HG03060 (cell line): ENCODE measurements around the gene PACSIN2.
"Not testable (repeated sequence)": the region's sequence is repeated elsewhere in the genome, so short reads cannot be mapped to it uniquely, and the experiment has no call there.

Experiments used
- ATAC-seq: cut with Tn5 transposase; IDR thresholded peaks from one replicate; pipeline ENCODE4 v1.9.1; 2021; ENCODE audit warnings: low read depth, moderate number of reproducible peaks; ENCODE audit not compliant: unreplicated experiment

PACSIN2 gene

GRCh38 chr22:42949159-42949558 lies 65.8 kb downstream of the PACSIN2 start:
- no peak for ATAC-seq

GRCh38 chr22:42948294-42948693 lies 66.7 kb downstream of the PACSIN2 start:
- no peak for ATAC-seq

- ATAC-seq = no peak
Measured at GRCh38 chr22:42947211-42947990, 67.5 kb downstream of the PACSIN2 start.

GRCh38 chr22:42946546-42947198 lies 68.3 kb downstream of the PACSIN2 start:
- no peak for ATAC-seq

GRCh38 chr22:42945736-42946135 lies 69.2 kb downstream of the PACSIN2 start:
- ATAC-seq = no peak

DNA sequence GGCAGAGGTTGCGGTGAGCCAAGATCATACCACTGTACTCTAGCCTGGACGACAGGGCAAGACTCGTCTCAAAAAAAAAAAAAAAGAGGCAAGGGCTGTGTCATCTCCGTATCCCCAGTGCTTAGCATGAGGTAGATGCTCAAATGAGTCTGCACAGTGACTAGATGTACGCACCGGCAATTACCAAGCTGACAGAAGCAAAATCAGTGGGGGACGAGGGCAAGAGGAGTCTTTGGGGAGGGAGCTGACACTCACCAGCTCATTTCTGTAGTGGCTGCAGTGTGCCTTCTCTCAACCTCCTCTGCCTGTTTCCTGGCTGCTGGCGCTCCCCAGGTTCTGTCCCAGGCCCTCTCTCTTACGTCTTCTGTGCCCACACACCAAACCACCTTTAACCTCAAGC lies 69.9 kb downstream of the PACSIN2 start:
- ATAC-seq = no peak

DNA sequence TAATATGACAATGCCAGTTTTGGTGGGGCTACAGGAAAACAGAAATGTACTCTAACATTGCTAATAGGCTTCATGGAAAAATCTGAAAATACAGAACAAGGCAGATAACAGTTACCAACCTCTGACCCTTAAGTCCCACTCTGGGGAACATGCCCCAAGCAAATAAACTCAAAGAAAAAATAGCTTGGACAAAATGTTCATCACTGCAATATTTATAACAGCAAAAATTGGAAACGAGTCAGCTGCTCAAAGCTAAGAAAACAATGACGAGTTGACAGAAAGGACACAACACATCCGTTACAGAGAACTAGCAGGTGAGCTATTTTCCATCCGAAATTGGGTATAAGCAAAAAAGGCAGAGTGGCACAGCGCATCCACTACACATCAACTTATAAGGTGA lies 70.5 kb downstream of the PACSIN2 start:
- no peak for ATAC-seq

- ATAC-seq = no peak
Measured at GRCh38 chr22:42943981-42944380, 71.0 kb downstream of the PACSIN2 start.

- no peak for ATAC-seq
Measured at GRCh38 chr22:42942351-42942750, 72.6 kb downstream of the PACSIN2 start.

GRCh38 chr22:42939941-42940653 lies 74.9 kb downstream of the PACSIN2 start:
- ATAC-seq = no peak

DNA sequence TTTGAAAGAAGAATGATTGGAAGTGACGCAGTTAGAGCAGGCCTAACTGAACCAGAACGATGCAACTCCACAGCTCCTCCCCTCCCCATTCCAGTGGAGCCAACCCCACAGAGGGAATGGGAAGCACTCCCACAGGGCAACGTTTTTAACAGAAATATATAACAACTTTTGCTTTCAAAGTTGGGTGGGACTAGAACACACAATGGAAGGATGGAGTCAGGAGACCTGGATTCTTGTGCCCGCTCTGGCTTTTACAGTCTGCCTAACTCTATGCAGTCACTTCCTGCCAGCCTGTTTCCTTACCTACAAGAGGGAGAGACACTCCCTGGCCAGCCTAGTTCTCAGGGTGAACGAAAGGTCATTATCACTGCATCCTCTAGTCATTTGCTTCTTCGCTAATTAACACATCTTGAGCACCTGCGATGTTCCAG lies 75.5 kb downstream of the PACSIN2 start:
- no peak for ATAC-seq

- no peak for ATAC-seq
Measured at GRCh38 chr22:42938976-42939375, 76.0 kb downstream of the PACSIN2 start.

DNA sequence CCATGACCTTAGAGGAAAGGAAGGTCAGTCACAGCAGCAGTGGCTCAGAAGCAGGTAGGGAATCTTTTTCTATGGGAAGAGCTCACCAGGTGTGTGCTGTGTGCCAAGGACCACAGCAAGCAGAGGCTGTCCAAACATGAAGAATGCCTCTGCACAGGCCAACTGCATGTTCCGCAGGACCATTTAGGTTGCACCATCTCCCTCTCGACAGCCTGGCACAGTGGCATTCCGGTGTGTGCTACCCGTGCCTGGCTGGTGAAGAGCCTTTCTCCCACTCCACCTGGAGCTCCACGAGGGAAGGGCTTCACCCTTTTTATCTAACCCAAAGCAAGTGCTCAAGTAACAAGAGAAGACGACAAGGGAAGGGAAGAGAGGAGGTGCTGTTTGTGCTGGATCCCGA lies 76.5 kb downstream of the PACSIN2 start:
- ATAC-seq = no peak

GRCh38 chr22:42937164-42937843 lies 77.6 kb downstream of the PACSIN2 start:
- no peak for ATAC-seq

DNA sequence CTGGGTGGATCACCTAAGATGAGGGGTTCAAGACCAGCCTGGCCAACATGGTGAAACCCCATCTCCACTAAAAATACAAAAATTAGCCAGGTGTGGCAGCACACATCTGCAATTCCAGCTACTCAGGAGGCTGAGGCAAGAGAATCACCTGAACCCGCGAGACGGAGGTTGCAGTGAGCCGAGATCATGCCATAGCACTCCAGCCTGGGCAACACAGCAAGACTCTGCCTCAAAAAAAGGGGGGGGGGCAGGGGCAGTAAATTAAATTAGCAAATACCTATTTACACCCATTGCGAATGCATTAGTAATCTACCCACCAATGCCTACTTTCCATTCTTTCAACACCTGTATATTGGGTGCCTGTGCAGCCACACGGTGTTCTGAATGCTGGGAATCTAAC lies 78.3 kb downstream of the PACSIN2 start:
- not testable (repeated sequence) for ATAC-seq

DNA sequence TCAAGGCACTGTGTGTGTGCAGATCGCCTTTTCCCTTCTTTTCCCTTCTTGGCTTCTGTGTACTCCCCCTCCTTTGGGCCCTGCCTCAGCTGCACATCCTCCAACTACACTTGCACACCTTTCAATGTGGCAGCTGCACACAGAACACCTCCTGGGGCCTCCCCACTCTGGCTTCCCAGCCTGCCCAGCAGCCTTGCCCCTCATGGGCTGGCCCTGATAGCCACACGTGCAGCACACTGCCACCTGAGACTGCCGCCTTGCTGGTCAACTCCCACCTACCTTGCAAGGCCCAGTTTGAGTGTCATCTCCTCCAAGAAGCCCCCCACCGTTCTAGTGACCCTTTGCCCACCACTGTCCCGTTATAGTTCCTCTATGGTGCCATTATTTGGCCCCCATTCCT lies 80.6 kb downstream of the PACSIN2 start:
- no peak for ATAC-seq

DNA sequence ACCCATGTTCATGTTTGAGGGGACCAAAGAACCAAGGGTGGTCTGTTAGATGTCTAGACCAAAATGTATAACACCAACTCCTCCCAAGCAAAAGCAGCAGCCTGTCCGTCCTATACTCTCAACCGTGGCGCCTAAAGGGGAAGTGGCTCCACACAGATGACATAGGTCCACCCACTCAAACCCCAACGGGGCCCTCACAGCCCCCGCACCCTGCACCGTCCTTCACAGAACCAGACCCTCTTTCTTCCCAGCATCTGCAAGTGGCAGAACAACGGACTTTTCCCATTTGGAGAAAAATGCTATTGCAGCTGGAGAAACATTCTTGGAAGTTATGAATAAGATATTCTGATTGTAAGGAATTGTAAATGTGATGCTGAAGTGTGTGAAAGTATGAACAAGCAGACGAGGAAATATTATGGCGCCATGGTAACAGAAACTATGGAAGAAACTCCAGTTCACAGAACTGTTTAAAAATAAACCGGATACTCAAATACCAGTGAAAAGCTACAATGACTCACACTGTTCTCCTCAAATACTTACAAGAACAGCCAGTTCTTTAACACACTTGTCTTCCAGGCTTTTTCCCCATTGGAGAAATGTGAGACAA lies 81.4 kb downstream of the PACSIN2 start:
- no peak for ATAC-seq

- ATAC-seq = no peak
Measured at GRCh38 chr22:42932857-42933484, 82.0 kb downstream of the PACSIN2 start.

- no peak for ATAC-seq
Measured at GRCh38 chr22:42932197-42932519, 82.8 kb downstream of the PACSIN2 start.
